ENCODE measurements around the gene REEP1. TPM values are rescaled to one million over a fixed set of nuclear protein-coding genes. Genes with fewer than 3 reads are reported as not detected.

Gene REEP1
- total RNA-seq, 1 experiment from 2014 or later = 5.9 TPM

DNA sequence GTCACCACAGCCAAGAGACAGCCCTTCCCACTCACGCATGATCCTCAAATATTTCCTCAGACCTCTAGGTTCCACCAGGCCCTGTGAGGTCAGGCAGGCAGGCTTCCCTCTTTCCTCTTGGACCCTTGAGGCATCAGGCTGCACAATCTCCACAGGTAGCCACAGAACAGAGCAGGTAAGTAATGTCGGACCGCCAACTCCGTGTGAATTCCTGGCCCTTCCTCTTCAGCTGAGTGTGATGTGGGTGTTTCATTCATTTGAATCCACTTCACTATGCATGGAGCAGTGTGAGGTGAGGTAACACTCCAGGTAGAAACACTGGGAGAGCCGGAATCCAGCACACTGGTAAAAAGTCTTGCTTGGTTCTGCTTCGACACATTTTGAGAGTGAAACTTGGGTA, 94.2 kb downstream of the REEP1 start (continued):
- TF ChIP-seq CBX3 (IDR thresholded peaks at IDR 0.05; ENCODE audit: low read depth) (no peak), RAD21 (IDR thresholded peaks at IDR 0.05; ENCODE audit: low read depth) (no peak)
- TF ChIP-seq, protein P1, sequence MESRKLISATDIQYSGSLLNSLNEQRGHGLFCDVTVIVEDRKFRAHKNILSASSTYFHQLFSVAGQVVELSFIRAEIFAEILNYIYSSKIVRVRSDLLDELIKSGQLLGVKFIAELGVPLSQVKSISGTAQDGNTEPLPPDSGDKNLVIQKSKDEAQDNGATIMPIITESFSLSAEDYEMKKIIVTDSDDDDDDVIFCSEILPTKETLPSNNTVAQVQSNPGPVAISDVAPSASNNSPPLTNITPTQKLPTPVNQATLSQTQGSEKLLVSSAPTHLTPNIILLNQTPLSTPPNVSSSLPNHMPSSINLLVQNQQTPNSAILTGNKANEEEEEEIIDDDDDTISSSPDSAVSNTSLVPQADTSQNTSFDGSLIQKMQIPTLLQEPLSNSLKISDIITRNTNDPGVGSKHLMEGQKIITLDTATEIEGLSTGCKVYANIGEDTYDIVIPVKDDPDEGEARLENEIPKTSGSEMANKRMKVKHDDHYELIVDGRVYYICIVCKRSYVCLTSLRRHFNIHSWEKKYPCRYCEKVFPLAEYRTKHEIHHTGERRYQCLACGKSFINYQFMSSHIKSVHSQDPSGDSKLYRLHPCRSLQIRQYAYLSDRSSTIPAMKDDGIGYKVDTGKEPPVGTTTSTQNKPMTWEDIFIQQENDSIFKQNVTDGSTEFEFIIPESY (IDR thresholded peaks at IDR 0.05; ENCODE audit: extremely low read depth, insufficient replicate concordance, low read length) = no peak

DNA sequence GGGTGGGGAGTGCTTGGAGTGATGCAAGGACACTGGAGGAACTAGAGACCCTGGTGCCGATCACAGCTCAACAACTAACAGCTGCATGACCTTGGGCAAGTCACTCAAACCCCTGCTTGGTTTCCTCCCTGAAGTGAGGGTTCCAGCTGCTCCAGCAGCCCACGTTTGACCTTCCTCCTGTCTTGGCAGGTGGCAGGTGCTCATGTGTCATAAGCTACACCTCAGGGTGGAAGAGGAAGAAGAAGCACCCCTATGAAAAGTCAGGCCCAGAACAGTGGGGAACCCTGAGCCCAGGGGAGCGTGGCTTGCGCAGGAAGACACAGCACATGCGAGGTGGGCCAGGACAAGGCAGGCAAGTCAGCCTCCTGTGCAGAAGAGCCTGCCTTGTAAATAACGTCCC, 95.8 kb downstream of the REEP1 start:
- ChIA-PET CTCF (no interaction called here), POLR2A (no interaction called here), RAD21 (ENCODE audit: low non-redundant PET in 1 of 2, low total read pairs in 2 of 2, uncharacterized antibody in 2 of 2, unreplicated experiment in 2 of 2) (no interaction called here)
- Histone ChIP-seq H3K27ac (ENCODE audit: low read depth, low read length) (no peak overlapping the region), H3K4me2 (ENCODE audit: low read length) (no peak overlapping the region), H3K79me2 (ENCODE audit: insufficient read depth, low read length) (no peaks in the 10 kb centered on the region), H3K4me3 (replicated peaks in 1 of 2; ENCODE audit: low read depth in 1 of 2, low read length in 2 of 2) (no peak overlapping the region), H4K20me1 (ENCODE audit: insufficient read depth) (no peaks in the 10 kb centered on the region), H3K36me3 (ENCODE audit: control insufficient read depth in 1 of 2, insufficient read depth in 2 of 2, low read length in 2 of 2) (no peaks in the 10 kb centered on the region), H3K9ac (ENCODE audit: low read length) (no peak overlapping the region), H3K27me3 (ENCODE audit: insufficient read depth, low read length) (no peaks in the 10 kb centered on the region), H3K9me2 (ENCODE audit: insufficient read depth) (no peaks in the 10 kb centered on the region), H3K9me3 (ENCODE audit: control insufficient read depth in 1 of 2, insufficient read depth in 1 of 2, low read depth in 1 of 2, low read length in 2 of 2) (no peaks in the 10 kb centered on the region), H2AFZ (ENCODE audit: low read depth, low read length, poor library complexity, severe bottlenecking) (no peak overlapping the region), H3K4me1 (ENCODE audit: control insufficient read depth in 1 of 2, insufficient read depth in 2 of 2, low read length in 2 of 2) (no peaks in the 10 kb centered on the region)
- intact Hi-C loops (cut with micrococcal nuclease) = no loop called here
- no TSS peak for BruUV-seq (replicated peaks)
- no peak for ATAC-seq
- no peak for DNase-seq (ENCODE audit: low read depth, low spot score)
- TF ChIP-seq ZFX (IDR thresholded peaks at IDR 0.05) (no peak), POLR2AphosphoS5 (IDR thresholded peaks at IDR 0.05; ENCODE audit: low read depth, low read length) (no peak), CBX3 (IDR thresholded peaks at IDR 0.05; ENCODE audit: low read depth) (no peak), TCF7L2 (IDR thresholded peaks at IDR 0.05; ENCODE audit: borderline replicate concordance, extremely low read depth, insufficient read depth, insufficient read length) (no peak), POLR2A (IDR thresholded peaks at IDR 0.05; ENCODE audit: borderline replicate concordance, extremely low read depth, insufficient read depth, insufficient read length) (no peak), ELF1 (IDR thresholded peaks at IDR 0.05; ENCODE audit: borderline replicate concordance, low read depth) (no peak), ZNF274 (IDR thresholded peaks at IDR 0.05; ENCODE audit: low read depth, low read length) (no peak), YY1 (IDR thresholded peaks at IDR 0.05; ENCODE audit: extremely low read depth, insufficient replicate concordance, low read depth, low read length) (no peak), EZH2 (IDR thresholded peaks at IDR 0.05) (no peak), CEBPB (IDR thresholded peaks at IDR 0.05; ENCODE audit: low read depth) (no peak), SP1 (IDR thresholded peaks at IDR 0.05; ENCODE audit: low read depth) (no peak), EGR1 (IDR thresholded peaks at IDR 0.05; ENCODE audit: low read depth) (no peak), SIN3A (IDR thresholded peaks at IDR 0.05; ENCODE audit: low read depth) (no peak), SRF (IDR thresholded peaks at IDR 0.05; ENCODE audit: low read depth) (no peak)
- TF ChIP-seq, protein P2, sequence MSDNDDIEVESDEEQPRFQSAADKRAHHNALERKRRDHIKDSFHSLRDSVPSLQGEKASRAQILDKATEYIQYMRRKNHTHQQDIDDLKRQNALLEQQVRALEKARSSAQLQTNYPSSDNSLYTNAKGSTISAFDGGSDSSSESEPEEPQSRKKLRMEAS (IDR thresholded peaks at IDR 0.05) = no peak
- TF ChIP-seq, protein P3, sequence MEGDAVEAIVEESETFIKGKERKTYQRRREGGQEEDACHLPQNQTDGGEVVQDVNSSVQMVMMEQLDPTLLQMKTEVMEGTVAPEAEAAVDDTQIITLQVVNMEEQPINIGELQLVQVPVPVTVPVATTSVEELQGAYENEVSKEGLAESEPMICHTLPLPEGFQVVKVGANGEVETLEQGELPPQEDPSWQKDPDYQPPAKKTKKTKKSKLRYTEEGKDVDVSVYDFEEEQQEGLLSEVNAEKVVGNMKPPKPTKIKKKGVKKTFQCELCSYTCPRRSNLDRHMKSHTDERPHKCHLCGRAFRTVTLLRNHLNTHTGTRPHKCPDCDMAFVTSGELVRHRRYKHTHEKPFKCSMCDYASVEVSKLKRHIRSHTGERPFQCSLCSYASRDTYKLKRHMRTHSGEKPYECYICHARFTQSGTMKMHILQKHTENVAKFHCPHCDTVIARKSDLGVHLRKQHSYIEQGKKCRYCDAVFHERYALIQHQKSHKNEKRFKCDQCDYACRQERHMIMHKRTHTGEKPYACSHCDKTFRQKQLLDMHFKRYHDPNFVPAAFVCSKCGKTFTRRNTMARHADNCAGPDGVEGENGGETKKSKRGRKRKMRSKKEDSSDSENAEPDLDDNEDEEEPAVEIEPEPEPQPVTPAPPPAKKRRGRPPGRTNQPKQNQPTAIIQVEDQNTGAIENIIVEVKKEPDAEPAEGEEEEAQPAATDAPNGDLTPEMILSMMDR (IDR thresholded peaks at IDR 0.05 in 2 of 3, conservative IDR thresholded peaks at IDR 0.05 in 1 of 3; ENCODE audit: borderline replicate concordance in 1 of 3, insufficient read depth in 1 of 3, low read depth in 2 of 3, low read length in 2 of 3) = no peak
- TF ChIP-seq, protein P4, sequence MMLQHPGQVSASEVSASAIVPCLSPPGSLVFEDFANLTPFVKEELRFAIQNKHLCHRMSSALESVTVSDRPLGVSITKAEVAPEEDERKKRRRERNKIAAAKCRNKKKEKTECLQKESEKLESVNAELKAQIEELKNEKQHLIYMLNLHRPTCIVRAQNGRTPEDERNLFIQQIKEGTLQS (IDR thresholded peaks at IDR 0.05) = no peak
- TF ChIP-seq, protein P5, sequence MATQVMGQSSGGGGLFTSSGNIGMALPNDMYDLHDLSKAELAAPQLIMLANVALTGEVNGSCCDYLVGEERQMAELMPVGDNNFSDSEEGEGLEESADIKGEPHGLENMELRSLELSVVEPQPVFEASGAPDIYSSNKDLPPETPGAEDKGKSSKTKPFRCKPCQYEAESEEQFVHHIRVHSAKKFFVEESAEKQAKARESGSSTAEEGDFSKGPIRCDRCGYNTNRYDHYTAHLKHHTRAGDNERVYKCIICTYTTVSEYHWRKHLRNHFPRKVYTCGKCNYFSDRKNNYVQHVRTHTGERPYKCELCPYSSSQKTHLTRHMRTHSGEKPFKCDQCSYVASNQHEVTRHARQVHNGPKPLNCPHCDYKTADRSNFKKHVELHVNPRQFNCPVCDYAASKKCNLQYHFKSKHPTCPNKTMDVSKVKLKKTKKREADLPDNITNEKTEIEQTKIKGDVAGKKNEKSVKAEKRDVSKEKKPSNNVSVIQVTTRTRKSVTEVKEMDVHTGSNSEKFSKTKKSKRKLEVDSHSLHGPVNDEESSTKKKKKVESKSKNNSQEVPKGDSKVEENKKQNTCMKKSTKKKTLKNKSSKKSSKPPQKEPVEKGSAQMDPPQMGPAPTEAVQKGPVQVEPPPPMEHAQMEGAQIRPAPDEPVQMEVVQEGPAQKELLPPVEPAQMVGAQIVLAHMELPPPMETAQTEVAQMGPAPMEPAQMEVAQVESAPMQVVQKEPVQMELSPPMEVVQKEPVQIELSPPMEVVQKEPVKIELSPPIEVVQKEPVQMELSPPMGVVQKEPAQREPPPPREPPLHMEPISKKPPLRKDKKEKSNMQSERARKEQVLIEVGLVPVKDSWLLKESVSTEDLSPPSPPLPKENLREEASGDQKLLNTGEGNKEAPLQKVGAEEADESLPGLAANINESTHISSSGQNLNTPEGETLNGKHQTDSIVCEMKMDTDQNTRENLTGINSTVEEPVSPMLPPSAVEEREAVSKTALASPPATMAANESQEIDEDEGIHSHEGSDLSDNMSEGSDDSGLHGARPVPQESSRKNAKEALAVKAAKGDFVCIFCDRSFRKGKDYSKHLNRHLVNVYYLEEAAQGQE (IDR thresholded peaks at IDR 0.05; ENCODE audit: low read depth) = no peak

Data from HCT116 (cell line).